Suprapubic skin (tissue), 4 donors: ENCODE measurements around the gene PRDX2.

Source experiments
- EP300 ChIP-seq: sonication (generic); formaldehyde crosslinking; IDR thresholded peaks from one replicate; pipeline ENCODE4 v1.6.1; 2017; ENCODE audit warnings: antibody characterized with exemption
- POLR2A ChIP-seq, 2 donors: fragments of 450-650 bp; IDR thresholded peaks; one replicate each; pipeline ENCODE4 v1.6.1; 2017; ENCODE audit warnings: antibody characterized with exemption in 2 of 2, mild to moderate bottlenecking in 2 of 2, moderate library complexity in 2 of 2
- POLR2AphosphoS5 ChIP-seq, 3 donors: sonication (generic); formaldehyde crosslinking; IDR thresholded peaks; one replicate each; pipeline ENCODE4 v1.6.1; 2017; ENCODE audit warnings: antibody characterized with exemption in 3 of 3
- TF ChIP-seq, protein P1 (sequence below), 2 donors: fragments of 200-600 bp in 1 of 2; fragments of 450-650 bp in 1 of 2; sonication (generic) in 1 of 2; IDR thresholded peaks; one replicate each; pipeline ENCODE4 v1.5.1; 2016 to 2019; ENCODE audit warnings: antibody characterized with exemption in 2 of 2, mild to moderate bottlenecking in 1 of 2, moderate library complexity in 1 of 2

DNA sequence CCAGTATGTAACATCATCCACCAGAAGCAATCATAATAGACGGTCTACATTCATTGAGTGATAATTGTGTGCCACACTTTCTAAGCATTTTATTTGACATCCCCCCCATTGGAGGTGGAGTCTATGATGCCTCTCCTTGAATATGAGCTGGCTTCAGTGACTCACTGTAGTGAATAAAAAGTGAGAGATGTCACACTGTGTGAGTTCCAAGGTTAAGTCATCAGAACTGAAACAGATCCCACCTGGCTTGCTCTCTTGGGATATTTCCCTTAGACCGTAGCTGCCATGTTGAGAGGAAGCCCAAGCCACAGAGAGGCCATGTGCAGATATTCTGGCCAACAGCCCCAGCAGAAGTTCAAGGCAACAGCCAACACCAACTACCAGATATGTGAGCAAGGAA lies 20.2 kb upstream of the PRDX2 start:
- TF ChIP-seq, protein P1, sequence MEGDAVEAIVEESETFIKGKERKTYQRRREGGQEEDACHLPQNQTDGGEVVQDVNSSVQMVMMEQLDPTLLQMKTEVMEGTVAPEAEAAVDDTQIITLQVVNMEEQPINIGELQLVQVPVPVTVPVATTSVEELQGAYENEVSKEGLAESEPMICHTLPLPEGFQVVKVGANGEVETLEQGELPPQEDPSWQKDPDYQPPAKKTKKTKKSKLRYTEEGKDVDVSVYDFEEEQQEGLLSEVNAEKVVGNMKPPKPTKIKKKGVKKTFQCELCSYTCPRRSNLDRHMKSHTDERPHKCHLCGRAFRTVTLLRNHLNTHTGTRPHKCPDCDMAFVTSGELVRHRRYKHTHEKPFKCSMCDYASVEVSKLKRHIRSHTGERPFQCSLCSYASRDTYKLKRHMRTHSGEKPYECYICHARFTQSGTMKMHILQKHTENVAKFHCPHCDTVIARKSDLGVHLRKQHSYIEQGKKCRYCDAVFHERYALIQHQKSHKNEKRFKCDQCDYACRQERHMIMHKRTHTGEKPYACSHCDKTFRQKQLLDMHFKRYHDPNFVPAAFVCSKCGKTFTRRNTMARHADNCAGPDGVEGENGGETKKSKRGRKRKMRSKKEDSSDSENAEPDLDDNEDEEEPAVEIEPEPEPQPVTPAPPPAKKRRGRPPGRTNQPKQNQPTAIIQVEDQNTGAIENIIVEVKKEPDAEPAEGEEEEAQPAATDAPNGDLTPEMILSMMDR (IDR thresholded peaks at IDR 0.05), result no peak
- TF ChIP-seq POLR2AphosphoS5 (IDR thresholded peaks at IDR 0.05) (no peak), POLR2A (IDR thresholded peaks at IDR 0.05) (no peak), EP300 (no peak)
